Posterior vena cava (tissue), 2 donors: Measurements from ENCODE around the gene CDKN2A. TPM values are rescaled to one million over a fixed set of nuclear protein-coding genes. Genes with fewer than 3 reads are reported as not detected.

Experiments
- total RNA-seq, 2 donors: library from RNA; stranded (reverse); fragmentation: NEBNext Ultra II Directional; extraction: Animal tissue kit (Norgen Biotek cat#: 25700); gene quantifications; one replicate each; pipeline ENCODE4 v1.2.1, GENCODE V29; 2021
- donor health status: DM: yes; HTN: yes; CAD: no.
- donor health status: DM: yes; HTN: yes; CAD: no.

The CDKN2A gene
- total RNA-seq, 2 donors from 2014 or later = 0.81 to 1.4 TPM

Other genes starting within 250 kb of the CDKN2A start
- 10 to 100 TPM; 28.1 to 33.0 TPM for gene MTAP, start 191.8 kb downstream of the CDKN2A start, total RNA-seq
- gene CDKN2B-AS1, start 399 bp upstream of the CDKN2A start, total RNA-seq = under 1 TPM; 0.65 to 1.00 TPM
- 1 to 10 TPM; 7.1 to 8.2 TPM for gene CDKN2B, start 14.9 kb upstream of the CDKN2A start, total RNA-seq